ENCODE results near the gene S100A14. TPM values are rescaled to one million over a fixed set of nuclear protein-coding genes. Genes with fewer than 3 reads are reported as not detected.

Gene S100A14
- polyA plus RNA-seq, 4 donors = 0.96 to 29.2 (median 18.9) TPM

- DNase-seq (ENCODE audit: low read depth in 4 of 4, low spot score in 3 of 4) = no peak
Observed at GRCh38 chr1:153619171-153619570, 3.0 kb upstream of the S100A14 start.

GRCh38 chr1:153617663-153618062 is 1.5 kb upstream of the S100A14 start:
- no peak for DNase-seq (ENCODE audit: low read depth in 4 of 4, low spot score in 3 of 4)

GRCh38 chr1:153616917-153617311 is 789 bp upstream of the S100A14 start:
- no peak for DNase-seq (ENCODE audit: low read depth in 4 of 4, low spot score in 3 of 4)

GRCh38 chr1:153615406-153615805 is 719 bp downstream of the S100A14 start:
- no peak for DNase-seq (ENCODE audit: low read depth in 4 of 4, low spot score in 3 of 4)

GRCh38 chr1:153614906-153615305 is 1.2 kb downstream of the S100A14 start:
- no peak for DNase-seq (ENCODE audit: low read depth in 4 of 4, low spot score in 3 of 4)

GRCh38 chr1:153614189-153614900 is 1.8 kb downstream of the S100A14 start:
- no peak for DNase-seq (ENCODE audit: low read depth in 4 of 4, low spot score in 3 of 4)

- DNase-seq (ENCODE audit: low read depth in 4 of 4, low spot score in 3 of 4) = no peak
Observed at GRCh38 chr1:153613406-153613805, 2.7 kb downstream of the S100A14 start.

GRCh38 chr1:153612755-153613331 is 3.3 kb downstream of the S100A14 start, which contains the start of gene S100A16:
Gene S100A16, minus strand, starts transcription at chr1:153613137. Its CDS starts 4,986 bp downstream, at chr1:153608151.
- DNase-seq (ENCODE audit: low read depth in 4 of 4, low spot score in 3 of 4) = no peak

GRCh38 chr1:153612111-153612754 is 3.9 kb downstream of the S100A14 start:
- no peak for DNase-seq (ENCODE audit: low read depth in 4 of 4, low spot score in 3 of 4)

GRCh38 chr1:153611356-153611755 is 4.8 kb downstream of the S100A14 start:
- no peak for DNase-seq (ENCODE audit: low read depth in 4 of 4, low spot score in 3 of 4)

GRCh38 chr1:153610811-153611301 is 5.3 kb downstream of the S100A14 start:
- DNase-seq (ENCODE audit: low read depth in 4 of 4, low spot score in 3 of 4) = no peak

GRCh38 chr1:153610334-153610733 is 5.8 kb downstream of the S100A14 start:
- no peak for DNase-seq (ENCODE audit: low read depth in 4 of 4, low spot score in 3 of 4)

GRCh38 chr1:153609585-153609907 is 6.6 kb downstream of the S100A14 start:
- no peak for DNase-seq (ENCODE audit: low read depth in 4 of 4, low spot score in 3 of 4)

- no peak for DNase-seq (ENCODE audit: low read depth in 4 of 4, low spot score in 3 of 4)
Observed at GRCh38 chr1:153608742-153609584, 7.2 kb downstream of the S100A14 start.

- DNase-seq (ENCODE audit: low read depth in 4 of 4, low spot score in 3 of 4) = no peak
Observed at GRCh38 chr1:153608089-153608682, 7.9 kb downstream of the S100A14 start.

GRCh38 chr1:153607381-153607780 is 8.7 kb downstream of the S100A14 start:
- no peak for DNase-seq (ENCODE audit: low read depth in 4 of 4, low spot score in 3 of 4)

- DNase-seq (ENCODE audit: low read depth in 4 of 4, low spot score in 3 of 4) = no peak
Observed at GRCh38 chr1:153606194-153606593, 9.9 kb downstream of the S100A14 start.

- DNase-seq (ENCODE audit: low read depth in 4 of 4, low spot score in 3 of 4) = no peak
Observed at GRCh38 chr1:153602749-153603148, 13.4 kb downstream of the S100A14 start.

- DNase-seq (ENCODE audit: low read depth in 4 of 4, low spot score in 3 of 4) = no peak
Observed at GRCh38 chr1:153599847-153600246, 16.3 kb downstream of the S100A14 start.

- no peak for DNase-seq (ENCODE audit: low read depth in 4 of 4, low spot score in 3 of 4)
Observed at GRCh38 chr1:153598309-153599172, 17.6 kb downstream of the S100A14 start.

Measured in left renal pelvis (tissue), 4 donors.